Activated gamma-delta T cell treated with anti-CD3 and anti-CD28 coated beads, Interleukin-2, amount 50 U/mL, for 16 hours (primary cell): ENCODE results near the gene STAT5A.
"Not testable (repeated sequence)": the region's sequence is repeated elsewhere in the genome, so short reads cannot be mapped to it uniquely, and the experiment has no call there.

Source experiments
- DNase-seq: peaks from one replicate; pipeline ENCODE4 v3.0.0-alpha.2; 2020; ENCODE audit warnings: low read depth

Gene STAT5A

DNA sequence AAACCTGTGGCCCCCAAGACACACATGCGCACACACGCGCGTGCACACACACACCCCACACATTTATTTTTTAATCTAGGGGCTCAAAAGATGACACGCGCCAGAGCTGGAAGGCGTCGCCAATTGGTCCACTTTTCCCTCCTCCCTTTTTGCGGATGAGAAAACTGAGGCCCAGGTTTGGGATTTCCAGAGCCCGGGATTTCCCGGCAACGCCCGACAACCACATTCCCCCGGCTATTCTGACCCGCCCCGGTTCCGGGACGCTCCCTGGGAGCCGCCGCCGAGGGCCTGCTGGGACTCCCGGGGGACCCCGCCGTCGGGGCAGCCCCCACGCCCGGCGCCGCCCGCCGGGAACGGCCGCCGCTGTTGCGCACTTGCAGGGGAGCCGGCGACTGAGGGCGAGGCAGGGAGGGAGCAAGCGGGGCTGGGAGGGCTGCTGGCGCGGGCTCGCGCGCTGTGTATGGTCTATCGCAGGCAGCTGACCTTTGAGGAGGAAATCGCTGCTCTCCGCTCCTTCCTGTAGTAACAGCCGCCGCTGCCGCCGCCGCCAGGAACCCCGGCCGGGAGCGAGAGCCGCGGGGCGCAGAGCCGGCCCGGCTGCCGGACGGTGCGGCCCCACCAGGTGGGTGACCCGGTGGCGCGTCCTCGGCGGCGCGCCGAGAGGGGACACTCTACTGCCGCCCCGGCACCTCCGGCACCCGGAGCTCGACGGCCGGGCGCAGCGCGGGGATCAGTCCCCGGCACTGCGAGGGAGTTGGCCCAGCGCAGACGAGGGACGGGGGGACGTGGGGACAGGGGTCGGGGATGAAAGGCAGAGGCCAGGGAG, at the start of gene STAT5A:
Gene STAT5A (plus strand): TSS at position 522 of the 826 bp plus-strand sequence. CDS start 914 bp downstream, outside the sequence.
- peak; percentile 75 for DNase-seq

DNA sequence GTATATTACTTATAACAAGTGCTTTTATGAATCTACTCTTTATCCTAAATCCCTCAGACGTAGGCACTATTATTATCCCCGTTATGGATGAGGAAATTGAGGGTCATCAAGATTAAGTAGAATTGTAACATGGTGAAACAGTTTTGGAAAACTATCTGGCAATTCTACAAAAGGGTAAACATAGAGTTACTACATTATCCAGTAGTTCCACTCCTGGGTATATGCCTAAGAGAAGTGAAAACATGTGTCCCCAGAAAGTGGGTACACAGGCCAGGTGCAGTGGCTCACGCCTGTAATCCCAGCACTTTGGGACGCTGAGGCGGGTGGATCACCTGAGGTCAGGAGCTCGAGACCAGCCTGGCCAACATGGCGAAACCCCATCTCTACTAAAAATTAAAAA, 48.7 kb upstream of the STAT5A start:
- DNase-seq: not testable (repeated sequence)

DNA sequence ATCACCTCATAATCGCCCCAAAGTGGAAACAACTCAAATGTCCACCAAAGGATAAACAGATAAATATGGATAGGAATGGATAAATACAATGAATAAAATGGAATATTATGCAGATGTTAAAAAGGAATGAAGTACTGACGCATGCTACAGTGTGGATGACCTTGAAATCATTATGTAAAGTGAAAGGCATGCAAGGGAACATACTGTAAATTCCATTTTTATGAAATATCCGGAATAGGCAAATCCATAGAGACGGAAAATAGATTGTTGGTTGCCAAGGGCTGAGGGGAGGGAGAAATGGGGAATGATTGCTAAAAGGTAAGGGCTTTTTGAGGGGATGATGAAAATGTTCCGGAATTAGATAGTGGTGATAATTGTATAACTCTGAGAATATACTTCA, 48.1 kb upstream of the STAT5A start:
- no peak for DNase-seq

DNA sequence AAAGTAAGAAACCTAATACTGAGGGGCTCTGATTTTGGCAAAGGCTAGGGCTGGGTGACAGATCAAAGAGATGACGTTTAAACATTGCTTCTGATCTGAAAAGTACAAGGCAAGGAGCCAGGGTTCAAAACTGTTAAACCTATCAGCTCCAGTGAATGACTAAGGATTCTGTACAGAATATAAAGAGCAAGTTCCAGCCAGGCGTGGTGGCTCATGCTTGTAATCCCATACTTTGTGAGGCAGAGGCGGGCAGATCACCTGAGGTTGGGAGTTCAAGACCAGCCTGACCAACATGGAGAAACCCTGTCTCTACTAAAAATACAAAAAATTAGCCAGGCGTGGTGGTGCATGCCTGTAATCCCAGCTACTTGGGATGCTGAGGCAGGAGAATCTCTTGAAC, 47.4 kb upstream of the STAT5A start:
- not testable (repeated sequence) for DNase-seq

DNA sequence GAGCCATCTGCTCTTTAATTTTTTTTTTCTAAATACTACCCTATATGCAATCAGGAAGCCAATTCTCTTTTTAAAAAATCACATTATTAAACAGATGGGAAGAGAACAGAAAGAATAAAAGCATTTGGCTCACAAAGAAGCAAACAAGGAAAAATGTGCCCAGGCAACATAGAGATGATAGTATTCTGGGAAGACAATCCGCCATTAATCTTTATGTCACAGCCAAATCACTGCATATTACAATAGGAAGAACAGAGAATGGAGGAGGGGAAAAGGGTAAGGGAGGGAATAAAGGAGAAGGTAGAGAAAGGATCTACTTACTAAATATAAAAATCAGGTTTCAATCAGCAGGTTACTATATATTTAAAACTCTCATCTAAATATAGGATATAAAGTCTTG, 46.4 kb upstream of the STAT5A start:
- no peak for DNase-seq

DNA sequence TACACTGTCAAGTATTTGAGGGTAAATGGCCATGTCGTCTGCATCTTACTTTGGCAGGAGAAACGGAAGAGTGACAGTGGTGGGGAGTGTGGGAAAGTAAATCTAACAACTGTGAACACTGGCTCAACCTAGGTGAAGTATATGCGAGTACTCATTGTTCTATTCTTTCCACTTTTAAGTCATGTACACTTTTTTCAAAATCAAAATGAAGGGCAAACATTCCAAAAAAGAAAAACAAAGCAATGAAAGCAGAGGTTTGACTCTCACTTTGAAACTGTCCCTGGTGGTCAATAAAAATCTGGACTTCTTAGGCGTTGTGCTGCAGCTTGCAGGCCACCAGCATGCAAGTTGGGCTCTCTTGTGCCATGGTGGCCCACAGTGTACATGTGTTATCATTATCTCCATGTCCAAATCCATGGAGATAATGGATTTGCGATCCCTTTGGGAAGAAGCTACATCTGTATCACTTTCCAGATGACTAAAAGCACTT, 44.8 kb upstream of the STAT5A start:
- DNase-seq: no peak

DNA sequence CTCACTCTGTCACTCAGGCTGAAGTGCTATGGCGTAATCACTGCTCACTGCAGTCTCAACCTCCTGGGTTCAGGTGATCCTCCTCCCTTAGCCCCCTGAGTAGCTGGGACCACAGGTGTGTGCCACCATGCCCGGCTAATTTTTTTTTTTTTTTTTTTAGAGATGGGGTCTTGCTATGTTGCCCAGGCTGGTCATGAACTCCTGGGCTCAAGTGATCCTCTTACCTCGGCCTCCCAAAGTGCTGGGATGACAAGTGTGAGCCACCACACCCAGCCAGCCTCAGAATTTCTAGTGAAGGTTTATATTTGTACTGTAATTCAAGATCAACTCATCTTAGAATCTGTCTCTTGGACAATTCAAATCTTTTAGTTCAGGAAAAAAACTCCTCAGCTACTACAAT, 44.2 kb upstream of the STAT5A start:
- DNase-seq: not testable (repeated sequence)

DNA sequence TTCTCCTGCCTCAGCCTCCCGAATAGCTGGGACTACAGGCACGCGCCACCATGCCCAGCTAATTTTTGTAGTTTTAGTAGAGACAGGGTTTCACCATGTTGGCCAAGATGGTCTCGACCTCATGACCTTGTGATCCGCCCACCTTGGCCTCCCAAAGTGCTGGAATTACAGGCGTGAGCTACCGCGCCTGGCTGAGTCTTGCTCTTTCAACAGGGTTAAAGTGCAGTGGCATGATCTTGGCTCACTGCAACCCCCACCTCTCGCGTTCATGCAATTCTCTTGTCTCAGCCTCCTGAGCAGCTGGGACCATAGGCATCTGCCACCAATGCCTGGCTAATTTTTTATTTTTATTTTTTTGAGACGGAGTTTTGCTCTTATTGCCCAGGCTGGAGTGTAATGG, 43.1 kb upstream of the STAT5A start:
- not testable (repeated sequence) for DNase-seq

DNA sequence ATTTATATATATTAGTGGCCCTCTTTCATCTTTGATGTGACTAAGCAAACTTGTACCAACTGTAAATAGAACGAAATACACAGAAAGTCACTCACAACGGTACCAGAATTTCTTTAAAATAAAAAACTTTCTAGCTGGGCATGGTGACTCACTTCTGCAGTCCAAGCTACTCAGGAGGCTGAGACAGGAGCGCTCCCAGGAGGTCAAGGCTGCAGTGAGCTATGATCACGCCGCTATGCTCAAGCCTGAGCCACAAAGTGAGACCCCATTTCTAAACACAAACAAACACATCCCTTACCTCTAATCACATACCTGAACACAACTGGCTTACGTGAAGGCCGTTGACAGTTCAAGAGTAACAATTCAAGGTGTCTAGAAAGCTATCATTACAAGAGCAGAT, 41.8 kb upstream of the STAT5A start:
- no peak for DNase-seq

DNA sequence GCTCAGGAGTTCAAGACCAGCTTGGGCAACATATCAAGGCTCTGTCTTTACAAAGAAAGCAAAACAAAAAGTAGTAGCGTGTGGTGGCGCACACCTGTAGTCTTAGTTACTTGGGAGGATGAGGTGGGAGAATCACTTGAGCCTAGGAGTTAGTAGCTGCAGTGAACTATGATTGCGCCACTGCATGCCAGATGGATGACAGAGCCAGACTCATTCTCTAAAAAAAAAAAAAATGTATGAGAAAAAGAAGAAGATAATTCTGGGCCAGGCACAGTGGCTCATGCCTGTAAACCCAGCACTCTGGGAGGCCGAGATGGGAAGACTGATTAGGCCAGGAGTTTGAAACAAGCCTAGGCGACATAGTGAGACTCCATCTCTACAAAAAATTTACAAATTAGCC, 40.6 kb upstream of the STAT5A start:
- no peak for DNase-seq

DNA sequence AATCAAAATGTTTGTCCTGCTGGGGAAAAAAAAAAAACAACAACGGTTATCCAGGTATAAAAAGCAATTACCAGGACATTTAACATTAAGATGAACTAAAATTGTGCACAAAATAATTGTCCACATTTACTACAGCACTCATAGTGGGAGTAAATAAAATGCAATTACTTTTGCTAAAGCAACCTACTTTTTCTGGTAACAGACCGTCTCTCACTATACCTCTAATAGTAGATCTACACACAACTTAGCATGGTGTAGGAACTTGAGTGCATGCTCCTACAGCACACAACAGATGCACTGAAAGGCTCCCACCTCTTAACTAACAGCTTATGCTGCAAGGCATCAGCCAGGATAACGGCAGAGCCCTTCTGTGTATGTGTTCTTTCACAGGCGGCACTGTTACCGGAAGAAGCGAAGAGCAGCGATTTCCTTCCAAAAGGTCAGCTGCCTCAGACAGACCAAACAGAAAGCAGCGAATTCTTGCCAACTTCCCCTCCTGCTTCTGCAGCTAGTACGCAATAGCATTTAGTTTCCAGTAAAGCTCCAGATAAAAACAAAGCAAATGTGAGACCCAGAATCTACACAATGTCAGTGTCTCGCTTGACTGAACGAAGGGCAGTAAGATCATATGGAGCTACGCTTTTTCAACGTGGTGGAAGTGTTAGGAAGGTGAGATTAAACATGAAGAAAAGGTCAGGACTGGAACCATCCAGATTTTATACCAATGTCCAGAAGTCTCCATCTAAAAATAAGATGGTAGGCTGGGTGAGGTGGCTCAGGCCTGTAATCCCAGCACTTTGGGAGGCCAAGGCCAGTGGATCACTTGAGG, 39.7 kb upstream of the STAT5A start:
- peak; percentile 65 for DNase-seq

DNA sequence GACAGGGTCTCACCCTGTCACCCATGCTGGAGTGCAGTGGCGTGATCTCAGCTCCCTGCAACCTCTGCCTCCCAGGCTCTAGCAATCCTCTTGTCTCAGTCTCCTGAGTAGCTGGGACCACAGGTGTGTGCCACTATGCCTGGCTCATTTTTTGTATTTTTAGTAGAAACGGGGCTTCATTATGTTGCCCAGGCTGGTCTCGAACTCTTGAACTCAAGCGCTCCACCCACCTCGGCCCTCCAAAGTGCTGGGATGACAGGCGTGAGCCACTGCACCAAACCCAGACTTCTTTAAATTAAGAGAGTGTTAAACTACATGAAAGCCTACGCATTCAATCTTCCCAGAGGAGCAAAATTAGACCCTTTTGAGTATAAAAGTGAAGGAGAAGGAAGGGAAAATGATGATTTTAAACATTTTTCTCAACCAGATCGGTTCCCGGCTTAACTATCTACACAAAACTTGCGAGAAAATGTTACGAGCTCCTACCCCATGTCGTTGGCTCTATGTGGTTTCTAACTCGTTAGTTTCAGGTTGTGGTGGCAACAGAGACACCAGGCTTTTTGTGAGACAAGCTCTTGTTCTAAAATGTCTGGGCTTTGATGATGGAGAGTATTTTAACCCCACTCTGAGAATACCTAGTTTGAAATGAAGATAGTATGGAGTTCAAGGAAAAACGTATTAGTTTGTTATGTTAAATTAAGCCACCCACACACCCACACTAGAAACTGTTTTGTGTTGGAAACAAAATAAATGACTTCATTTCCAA, 38.4 kb upstream of the STAT5A start:
- DNase-seq: no peak

DNA sequence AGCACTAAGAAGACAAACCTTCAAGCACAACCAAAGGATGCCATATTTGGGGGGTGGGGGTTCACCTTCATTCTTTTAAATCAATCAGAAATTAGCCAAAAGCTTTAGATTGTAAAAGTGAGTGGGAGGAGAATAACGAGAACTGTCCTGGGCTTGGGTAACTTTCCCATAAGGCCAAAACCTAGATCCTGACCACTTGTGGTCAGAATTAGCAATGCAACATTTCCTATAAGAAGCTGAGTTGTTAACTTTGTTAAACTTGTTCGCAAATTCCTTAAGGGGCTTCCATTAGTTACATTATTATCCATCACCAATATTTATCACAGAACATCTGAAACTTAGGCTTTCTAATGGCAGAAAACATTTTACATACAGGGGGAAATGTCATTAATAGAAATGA, 37.2 kb upstream of the STAT5A start:
- no peak for DNase-seq

DNA sequence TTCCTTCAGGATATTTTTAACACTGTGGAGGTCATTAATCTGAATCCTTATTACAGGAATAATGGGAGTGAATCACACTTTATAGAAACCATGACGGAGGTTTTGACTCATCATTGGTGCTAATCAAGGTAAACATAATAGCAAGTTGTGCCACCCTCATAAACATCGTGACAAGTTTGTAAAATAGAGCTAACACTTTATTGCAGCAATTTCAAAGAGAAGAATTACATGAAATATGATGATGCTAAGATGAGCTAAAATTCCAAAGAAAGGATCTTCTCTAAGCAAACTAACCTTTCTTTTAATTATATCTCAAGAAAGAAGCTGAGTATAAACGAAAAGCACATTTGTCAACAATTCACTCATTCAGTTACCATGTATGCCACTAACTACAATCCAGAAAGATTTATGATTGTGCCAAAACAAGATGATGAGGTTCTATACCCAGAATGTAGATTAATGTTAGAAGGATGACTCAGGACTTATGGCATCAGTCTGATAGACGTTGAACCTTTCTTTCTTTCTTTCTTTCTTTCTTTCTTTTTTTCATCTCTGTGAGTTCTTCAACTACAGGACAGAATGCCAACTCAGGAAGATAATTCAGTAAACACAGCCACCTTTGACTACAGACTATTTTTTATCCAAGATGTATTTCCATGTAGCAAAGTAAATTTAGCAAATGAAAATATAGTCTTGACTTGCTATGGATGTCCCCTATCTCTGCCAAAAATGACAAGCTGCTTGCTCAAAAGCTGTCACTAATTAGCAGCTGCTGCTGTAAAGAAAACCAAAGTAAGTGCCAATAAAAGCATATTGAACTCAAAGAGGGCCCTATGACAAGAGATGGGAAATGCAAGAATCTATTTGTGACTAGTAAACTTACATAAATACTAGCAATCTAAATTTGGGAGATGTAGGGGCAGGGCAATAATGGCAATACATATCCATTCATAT, 35.4 kb upstream of the STAT5A start:
- DNase-seq: no peak

DNA sequence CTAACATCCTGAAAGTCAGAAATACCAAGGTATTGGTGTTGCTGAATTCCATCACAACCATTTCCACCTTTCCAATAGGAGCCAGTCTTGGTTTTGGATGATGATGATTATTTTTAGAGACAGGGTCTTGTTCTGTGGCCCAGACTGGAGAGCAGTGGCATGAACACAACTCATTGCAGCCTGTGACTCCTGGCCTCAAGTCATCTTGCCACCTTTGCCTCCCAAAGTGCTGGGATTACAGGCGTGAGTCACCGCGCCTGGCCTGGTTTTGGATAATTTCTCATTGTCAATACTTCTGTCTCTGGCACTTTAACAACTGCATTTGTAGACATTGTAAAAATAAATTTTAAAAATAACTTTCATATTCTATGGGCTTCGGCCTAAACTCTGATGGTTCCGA, 34.7 kb upstream of the STAT5A start:
- no peak for DNase-seq

DNA sequence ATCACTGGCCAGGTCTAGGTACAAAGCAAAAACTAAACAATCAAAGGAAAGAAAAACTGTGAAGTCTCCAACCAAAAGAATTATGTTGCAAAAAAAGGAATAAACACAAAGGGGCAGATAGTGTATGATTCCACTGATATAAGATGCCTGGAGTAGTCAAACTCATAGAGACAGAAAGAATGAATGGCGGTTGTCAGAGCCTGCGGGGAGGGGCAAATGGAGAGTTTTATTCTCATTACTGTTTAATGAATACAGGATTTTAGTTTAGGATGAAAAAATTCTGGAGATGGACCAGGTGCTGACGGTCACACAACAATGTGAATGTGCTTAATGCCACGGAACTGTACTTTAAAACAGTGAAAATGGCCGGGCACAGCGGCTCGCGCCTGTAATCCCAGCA, 32.9 kb upstream of the STAT5A start:
- DNase-seq: no peak

DNA sequence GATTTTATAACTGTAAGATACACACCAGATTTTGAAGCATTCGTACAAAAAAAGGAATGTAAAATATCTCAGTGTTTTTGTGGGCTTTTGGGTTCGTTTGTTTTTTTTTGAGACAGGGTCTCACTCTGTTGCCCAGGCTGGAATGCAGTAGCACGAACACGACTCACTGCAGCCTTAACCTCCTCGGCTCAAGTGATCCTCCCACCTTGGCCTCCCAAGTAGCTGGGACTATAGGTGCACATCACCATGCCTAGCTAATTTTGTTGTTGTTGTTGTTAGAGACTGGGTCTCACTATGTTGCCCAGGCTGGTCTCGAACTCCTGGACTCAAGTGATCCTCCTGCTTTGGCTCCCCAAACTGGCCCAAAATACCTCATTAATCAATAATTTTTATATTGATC, 28.0 kb upstream of the STAT5A start:
- DNase-seq: no peak

DNA sequence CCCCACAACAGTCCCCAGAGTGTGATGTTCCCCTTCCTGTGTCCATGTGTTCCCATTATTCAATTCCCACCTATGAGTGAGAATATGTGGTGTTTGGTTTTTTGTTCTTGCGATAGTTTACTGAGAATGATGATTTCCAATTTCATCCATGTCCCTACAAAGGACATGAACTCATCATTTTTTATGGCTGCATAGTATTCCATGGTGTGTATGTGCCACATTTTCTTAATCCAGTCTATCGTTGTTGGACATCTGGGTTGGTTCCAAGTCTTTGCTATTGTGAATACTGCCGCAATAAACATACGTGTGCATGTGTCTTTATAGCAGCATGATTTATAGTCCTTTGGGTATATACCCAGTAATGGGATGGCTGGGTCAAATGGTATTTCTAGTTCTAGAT, 23.9 kb upstream of the STAT5A start:
- DNase-seq: not testable (repeated sequence)

DNA sequence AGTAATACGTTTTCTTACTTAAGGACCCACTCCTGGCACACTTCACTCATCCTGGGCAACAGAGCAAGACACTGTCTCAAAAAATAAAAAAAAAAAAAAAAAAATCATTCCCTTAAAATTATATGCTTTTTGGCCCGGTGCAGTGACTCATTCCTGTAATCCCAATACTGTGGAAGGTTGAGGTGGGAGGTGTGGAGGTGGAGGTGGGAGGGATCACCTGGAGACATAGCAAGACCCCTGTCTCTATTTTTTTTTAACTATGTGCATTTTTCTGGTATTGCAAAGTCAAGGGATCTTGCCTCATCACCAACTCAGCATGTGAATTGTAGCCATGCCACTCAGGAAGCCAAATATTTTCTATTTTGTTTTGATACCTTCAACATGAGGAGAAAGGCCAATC, 21.8 kb upstream of the STAT5A start:
- DNase-seq: no peak

DNA sequence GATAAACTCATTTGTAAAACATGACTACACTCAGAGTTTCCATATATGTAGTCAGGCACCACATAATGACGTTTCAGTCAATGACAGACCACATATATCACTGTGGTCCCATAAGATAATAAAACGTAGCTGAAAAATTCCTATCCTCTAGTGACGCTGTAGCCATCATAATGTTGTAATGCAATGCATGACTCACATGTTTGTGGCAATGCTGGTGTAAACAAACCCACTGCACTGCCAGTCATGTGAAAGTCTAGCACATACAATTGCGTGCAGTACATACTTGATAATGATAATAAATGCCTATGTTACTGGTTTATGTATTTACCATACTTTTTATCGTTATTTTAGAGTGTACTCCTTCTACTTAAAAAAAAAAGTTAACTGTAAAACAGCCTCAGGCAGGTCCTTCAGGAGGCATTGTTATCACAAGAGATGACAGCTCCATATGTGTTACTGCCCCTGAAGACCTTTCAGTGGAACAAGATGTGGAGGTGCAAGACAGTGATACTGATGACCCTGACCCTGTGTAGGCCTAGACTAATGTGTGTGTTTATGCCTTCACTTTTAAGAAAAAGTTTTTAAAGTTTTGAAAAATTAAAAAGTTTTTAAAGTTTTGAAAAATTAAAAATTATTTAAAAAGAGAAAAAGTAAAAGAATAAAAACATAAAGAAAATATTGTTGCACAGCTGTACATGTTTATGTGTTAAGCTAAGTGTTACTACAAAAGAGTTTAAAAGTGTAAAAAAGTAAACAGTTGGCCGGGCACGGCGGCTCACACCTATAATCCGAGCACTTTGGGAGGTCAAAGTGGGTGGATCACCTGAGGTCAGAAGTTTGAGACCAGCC, 21.2 kb upstream of the STAT5A start:
- no peak for DNase-seq
